PC-9 (cell line): ENCODE data around the gene NAA15. TPM values are rescaled to one million over a fixed set of nuclear protein-coding genes. Genes with fewer than 3 reads are reported as not detected.

ENCODE experiments used
- BruUV-seq: library from RNA; stranded (reverse); fragments of 400-500 nt; replicated peaks from 2 replicates; lab custom pipeline; 2021; lab: Mats Ljungman, UMichigan
- CTCF ChIA-PET: fragments of 300-600 bp; sonication (Branson Sonifier 250); formaldehyde crosslinking; loops from one replicate; lab custom pipeline; 2022; ENCODE audit warnings: antibody characterized with exemption; lab: Charles Lee
- POLR2A ChIA-PET: fragments of 300-600 bp; sonication (Branson Sonifier 250); formaldehyde crosslinking; loops from one replicate; lab custom pipeline; 2022; ENCODE audit warnings: antibody characterized with exemption; ENCODE audit not compliant: unreplicated experiment; lab: Charles Lee
- DNase-seq, 2 experiments: peaks; one replicate each; pipeline versions ENCODE4 v3.0.0 to v3.0.0-alpha.2; 2015 to 2022; ENCODE audit warnings: mixed read lengths in 1 of 2
- H2AFZ ChIP-seq: fragments of 200-600 bp; sonication (generic); 2 replicates; pipeline ENCODE4 v1.8.1; 2017; ENCODE audit warnings: antibody characterized with exemption
- H3F3A ChIP-seq: fragments of 200-600 bp; sonication (generic); 2 replicates; pipeline ENCODE4 v1.8.1; 2017; ENCODE audit warnings: antibody characterized with exemption, mild to moderate bottlenecking, low read depth; ENCODE audit not compliant: insufficient read depth
- H3K27ac ChIP-seq: fragments of 200-600 bp; sonication (generic); 2 replicates; pipeline ENCODE4 v1.6.1; 2016; ENCODE audit warnings: mixed run types
- H3K27me3 ChIP-seq: fragments of 200-600 bp; sonication (generic); 2 replicates; pipeline ENCODE4 v1.6.1; 2016; ENCODE audit warnings: low read depth, mixed run types; ENCODE audit not compliant: insufficient read depth
- H3K36me3 ChIP-seq: fragments of 200-600 bp; sonication (generic); 2 replicates; pipeline ENCODE4 v1.6.1; 2016; ENCODE audit warnings: low read depth, mixed run types
- H3K4me1 ChIP-seq: fragments of 200-600 bp; sonication (generic); replicated peaks from 2 replicates; pipeline ENCODE4 v1.6.1; 2016; ENCODE audit warnings: mixed run types; ENCODE audit not compliant: insufficient read depth
- H3K4me2 ChIP-seq: fragments of 200-600 bp; sonication (generic); 2 replicates; pipeline ENCODE4 v1.6.1; 2017; ENCODE audit warnings: mixed run types
- H3K4me3 ChIP-seq: fragments of 200-600 bp; sonication (generic); 2 replicates; pipeline ENCODE4 v1.6.1; 2016; ENCODE audit warnings: mixed run types
- H3K79me2 ChIP-seq: fragments of 200-600 bp; sonication (generic); 2 replicates; pipeline ENCODE4 v1.6.1; 2017; ENCODE audit warnings: low read depth, mixed run types
- H3K9me2 ChIP-seq: fragments of 200-600 bp; sonication (generic); 2 replicates; pipeline ENCODE4 v1.8.1; 2017; ENCODE audit warnings: mild to moderate bottlenecking; ENCODE audit not compliant: insufficient read depth
- H3K9me3 ChIP-seq: fragments of 200-600 bp; sonication (generic); 2 replicates; pipeline ENCODE4 v1.8.1; 2016; ENCODE audit warnings: low read depth; ENCODE audit not compliant: insufficient read depth
- H4K20me1 ChIP-seq: fragments of 200-600 bp; sonication (generic); 2 replicates; pipeline ENCODE4 v1.8.1; 2017; ENCODE audit not compliant: insufficient read depth
- CTCF ChIP-seq: fragments of 200-600 bp; sonication (generic); conservative IDR thresholded peaks from 2 replicates; pipeline ENCODE4 v1.6.1; 2017; ENCODE audit warnings: mixed run types, antibody characterized with exemption, mild to moderate bottlenecking, moderate library complexity
- EZH2 ChIP-seq: fragments of 200-600 bp; sonication (generic); IDR thresholded peaks from 2 replicates; pipeline ENCODE4 v1.8.0; 2017; ENCODE audit warnings: antibody characterized with exemption, low read depth
- intact Hi-C: fragments of 100-400 bp; cut with micrococcal nuclease; formaldehyde crosslinking; loops from one replicate; pipeline ENCODE4 v1.10.0; 2022; ENCODE audit not compliant: unreplicated experiment
- total RNA-seq: library from RNA; stranded (reverse); gene quantifications from 2 replicates; pipeline ENCODE4 v1.2.3, GENCODE V29; 2021

The NAA15 gene
- total RNA-seq, 1 experiment from 2014 or later: 43.8 TPM

DNA sequence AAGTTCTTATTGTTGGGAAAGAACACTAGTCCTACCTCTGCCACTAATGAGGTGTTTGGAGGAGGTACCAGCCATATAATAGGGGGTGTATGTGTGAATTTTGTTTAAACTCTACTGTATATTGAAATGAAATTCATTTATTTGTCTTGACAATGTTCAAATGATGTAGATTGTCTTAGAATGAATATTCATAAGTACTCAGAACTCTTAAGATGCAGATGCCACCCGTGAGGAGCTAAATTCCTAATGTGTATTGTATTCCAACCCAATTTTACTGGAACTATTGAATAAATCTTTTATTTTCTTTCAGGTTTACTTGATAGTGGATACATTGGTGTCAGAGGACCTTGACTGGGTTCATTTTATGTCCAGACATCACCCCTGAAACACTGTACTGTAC is 88.7 kb downstream of the NAA15 start:
- no TSS peak for BruUV-seq
- DNase-seq: no peak
- Histone ChIP-seq H2AFZ (no peak overlapping the region), H3K27ac (no peak overlapping the region), H3K27me3 (no peaks in the 10 kb centered on the region), H3K4me2 (no peak overlapping the region), H3K9me3 (no peaks in the 10 kb centered on the region), H3K79me2 (no peaks in the 10 kb centered on the region), H3K4me3 (no peak overlapping the region), H3K9me2 (no peaks in the 10 kb centered on the region), H3F3A (no peaks in the 10 kb centered on the region), H3K4me1 (no peaks in the 10 kb centered on the region), H4K20me1 (no peaks in the 10 kb centered on the region), H3K36me3 (peaks cover 14% of the 10 kb centered on the region)
- ChIA-PET POLR2A (no interaction called here), CTCF (no interaction called here)
- intact Hi-C loops: no loop called here
- TF ChIP-seq EZH2 (no peak), CTCF (no peak)

GRCh38 chr4:139391731-139392130 is 90.4 kb downstream of the NAA15 start:
- Histone ChIP-seq H4K20me1 (no peaks in the 10 kb centered on the region), H3K9me2 (no peaks in the 10 kb centered on the region), H3K27me3 (no peaks in the 10 kb centered on the region), H3K9me3 (no peaks in the 10 kb centered on the region), H3F3A (no peaks in the 10 kb centered on the region), H3K27ac (no peak overlapping the region), H2AFZ (no peak overlapping the region), H3K36me3 (peaks cover 10% of the 10 kb centered on the region), H3K79me2 (no peaks in the 10 kb centered on the region), H3K4me3 (no peak overlapping the region), H3K4me1 (no peaks in the 10 kb centered on the region), H3K4me2 (no peak overlapping the region)
- no TSS peak for BruUV-seq
- TF ChIP-seq EZH2 (no peak), CTCF (no peak)
- ChIA-PET CTCF (no interaction called here), POLR2A (no interaction called here)
- intact Hi-C loops: no loop called here
- no peak for DNase-seq

DNA sequence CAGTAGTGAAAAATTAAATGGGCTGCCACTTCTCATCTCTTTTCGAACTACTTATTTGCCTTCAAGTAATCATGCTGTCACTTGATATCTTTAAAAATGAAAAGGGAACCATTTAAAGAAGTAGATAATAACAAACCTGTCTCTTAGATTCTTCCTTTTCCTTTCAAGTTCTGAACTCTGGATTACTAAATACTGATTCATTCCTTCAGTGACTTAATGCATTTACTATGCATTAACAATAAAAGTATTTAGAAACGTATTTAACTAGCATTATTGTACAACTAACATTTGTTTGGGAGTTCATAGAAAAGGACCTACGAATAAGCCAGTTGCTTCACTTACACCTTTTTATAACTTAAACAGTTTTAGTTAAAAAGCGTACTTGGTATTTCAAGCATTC is 91.5 kb downstream of the NAA15 start:
- no peaks in the 10 kb centered on the region for H3K79me2 ChIP-seq
- BruUV-seq: no TSS peak
- intact Hi-C loops: no loop called here
- no peak for DNase-seq
- H2AFZ ChIP-seq: no peak overlapping the region
- H3F3A ChIP-seq: no peaks in the 10 kb centered on the region
- no peaks in the 10 kb centered on the region for H3K9me2 ChIP-seq
- H3K9me3 ChIP-seq: no peaks in the 10 kb centered on the region
- POLR2A ChIA-PET: no interaction called here
- CTCF ChIA-PET: no interaction called here
- peaks cover 10% of the 10 kb centered on the region for H3K36me3 ChIP-seq
- H3K4me3 ChIP-seq: no peak overlapping the region
- TF ChIP-seq EZH2: no peak
- no peak for TF ChIP-seq CTCF
- no peak overlapping the region for H3K27ac ChIP-seq
- H3K27me3 ChIP-seq: no peaks in the 10 kb centered on the region
- no peaks in the 10 kb centered on the region for H4K20me1 ChIP-seq
- H3K4me1 ChIP-seq: no peaks in the 10 kb centered on the region
- H3K4me2 ChIP-seq: no peak overlapping the region
